H7 (cell line): Measurements from ENCODE around the gene TEX29. TPM values are rescaled to one million over a fixed set of nuclear protein-coding genes. Genes with fewer than 3 reads are reported as not detected.
A peak's percentile ranks its signal among the peaks of the same experiment; 100 is the strongest.

Experiments used
- DNase-seq: peaks from one replicate; pipeline ENCODE4 v3.0.0; 2012
- H3K27me3 ChIP-seq: 2 replicates; pipeline ENCODE4 v1.6.0; 2011; ENCODE audit warnings: mild to moderate bottlenecking, low read length; ENCODE audit not compliant: control insufficient read depth, insufficient read depth
- H3K36me3 ChIP-seq: replicated peaks from 2 replicates; pipeline ENCODE4 v1.5.1; 2011; ENCODE audit warnings: low read length; ENCODE audit not compliant: control insufficient read depth, insufficient read depth
- H3K4me3 ChIP-seq: 2 replicates; pipeline ENCODE4 v1.5.1; 2011; ENCODE audit warnings: low read depth, mild to moderate bottlenecking, control low read depth, low read length, moderate library complexity; ENCODE audit not compliant: insufficient read depth
- total RNA-seq: library from RNA; depleted of rRNA; stranded (reverse); fragments of >200 nt; shearing (Covaris generic); gene quantifications from 2 replicates; pipeline ENCODE4 v1.2.3, GENCODE V29; 2014

TEX29 gene
- total RNA-seq, 1 experiment from 2014 or later: not detected

DNA sequence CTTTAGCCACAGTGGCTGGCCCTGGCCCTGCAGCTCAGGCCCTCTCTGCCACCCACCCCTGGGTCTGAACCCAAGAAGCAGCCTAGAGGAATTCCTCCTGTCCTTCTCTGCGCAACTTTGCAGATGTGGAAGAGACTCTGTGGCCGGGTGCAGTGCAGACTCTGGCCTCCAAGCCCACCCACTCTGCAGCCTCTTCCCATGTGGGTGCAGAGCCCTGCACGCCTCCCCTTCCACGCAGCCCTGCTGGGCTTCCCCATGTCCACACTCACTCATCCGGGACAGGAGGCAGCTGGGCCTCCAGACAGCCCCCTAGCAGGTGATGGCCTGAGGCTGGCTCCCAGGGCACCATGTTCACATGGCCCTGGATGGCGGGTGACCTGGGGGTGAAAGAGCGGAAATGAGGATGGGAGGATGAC lies 2.5 kb downstream of the TEX29 start:
- H3K36me3 ChIP-seq: no peaks in the 10 kb centered on the region
- no peak overlapping the region for H3K4me3 ChIP-seq
- no peaks in the 10 kb centered on the region for H3K27me3 ChIP-seq
- peak; percentile 39 for DNase-seq

DNA sequence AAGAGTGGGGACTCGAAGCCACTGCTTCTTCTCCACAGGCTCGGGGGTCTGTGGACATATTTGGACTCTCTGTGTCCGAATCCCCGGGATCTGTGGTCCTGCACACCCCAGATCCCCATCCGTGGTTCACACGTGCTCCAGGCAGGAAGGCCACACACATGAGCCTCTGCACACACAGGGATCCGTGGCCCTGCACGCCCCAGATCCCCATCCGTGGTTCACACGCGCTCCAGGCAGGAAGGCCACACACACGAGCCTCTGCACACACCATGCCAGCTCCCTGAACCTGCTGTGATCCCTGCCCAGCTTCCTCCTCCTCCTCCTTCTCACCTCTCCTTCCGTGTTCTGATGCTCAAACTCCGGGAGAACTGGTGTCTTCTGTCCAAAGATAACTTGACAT lies 3.1 kb downstream of the TEX29 start:
- Histone ChIP-seq H3K36me3 (no peaks in the 10 kb centered on the region), H3K27me3 (no peaks in the 10 kb centered on the region), H3K4me3 (no peak overlapping the region)
- peak; percentile 19 for DNase-seq

DNA sequence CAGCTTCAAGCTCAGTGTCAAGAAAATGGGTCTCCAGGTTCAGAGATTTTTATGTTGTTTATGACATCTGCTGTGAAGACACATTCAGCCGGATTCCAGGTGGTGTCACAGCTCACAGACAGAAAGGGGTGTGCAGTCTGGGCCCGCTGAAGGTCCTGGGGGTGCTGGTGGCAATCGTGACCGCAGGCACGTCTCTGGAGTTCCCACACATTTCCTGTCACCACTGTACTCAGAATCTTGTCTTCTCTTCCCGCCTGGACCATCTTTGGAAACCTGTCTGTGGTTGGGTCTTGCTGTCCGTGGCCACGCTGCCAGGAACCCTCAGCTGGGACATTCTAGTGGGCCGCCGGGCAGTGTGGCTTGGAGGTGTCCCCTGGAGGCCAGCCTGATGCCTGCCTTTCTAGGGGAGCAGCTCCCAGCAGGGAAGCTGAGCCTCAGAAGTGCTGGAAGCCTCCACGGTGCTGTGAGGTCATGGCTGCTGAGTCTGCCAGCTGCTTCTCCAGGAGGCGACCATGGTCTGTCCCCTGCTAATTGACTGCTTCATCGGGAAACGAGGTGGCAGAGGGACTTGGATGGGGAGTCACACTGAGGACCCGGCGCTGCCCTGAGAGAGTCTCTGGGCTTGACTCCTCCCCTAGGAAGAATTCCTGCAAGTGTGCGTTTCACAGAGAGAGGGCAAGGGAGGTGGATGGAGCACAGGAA lies 3.7 kb downstream of the TEX29 start:
- Histone ChIP-seq H3K27me3 (no peaks in the 10 kb centered on the region), H3K36me3 (no peaks in the 10 kb centered on the region), H3K4me3 (no peak overlapping the region)
- peak; percentile 56 for DNase-seq

DNA sequence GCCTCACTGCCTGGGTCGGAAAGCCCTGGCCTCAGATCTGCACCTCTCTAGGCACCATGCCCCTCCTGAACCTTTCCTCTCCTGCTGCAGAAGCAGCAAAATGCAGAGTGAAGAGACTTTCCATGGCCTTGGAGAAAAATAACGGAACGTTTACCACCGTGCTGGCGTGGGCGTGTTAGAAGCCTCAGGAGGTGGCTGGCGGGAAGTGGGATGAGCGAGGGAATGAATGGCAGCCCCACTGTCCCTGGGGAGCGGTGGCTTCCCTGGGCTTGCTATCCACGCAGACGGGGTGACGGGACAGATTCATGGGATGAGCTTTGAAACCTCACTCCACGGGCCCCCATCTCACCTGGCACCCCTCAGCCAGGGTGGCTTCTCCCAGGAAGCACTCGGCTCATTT lies 4.3 kb downstream of the TEX29 start:
- Histone ChIP-seq H3K27me3 (no peaks in the 10 kb centered on the region), H3K4me3 (no peak overlapping the region), H3K36me3 (no peaks in the 10 kb centered on the region)
- DNase-seq: no peak

DNA sequence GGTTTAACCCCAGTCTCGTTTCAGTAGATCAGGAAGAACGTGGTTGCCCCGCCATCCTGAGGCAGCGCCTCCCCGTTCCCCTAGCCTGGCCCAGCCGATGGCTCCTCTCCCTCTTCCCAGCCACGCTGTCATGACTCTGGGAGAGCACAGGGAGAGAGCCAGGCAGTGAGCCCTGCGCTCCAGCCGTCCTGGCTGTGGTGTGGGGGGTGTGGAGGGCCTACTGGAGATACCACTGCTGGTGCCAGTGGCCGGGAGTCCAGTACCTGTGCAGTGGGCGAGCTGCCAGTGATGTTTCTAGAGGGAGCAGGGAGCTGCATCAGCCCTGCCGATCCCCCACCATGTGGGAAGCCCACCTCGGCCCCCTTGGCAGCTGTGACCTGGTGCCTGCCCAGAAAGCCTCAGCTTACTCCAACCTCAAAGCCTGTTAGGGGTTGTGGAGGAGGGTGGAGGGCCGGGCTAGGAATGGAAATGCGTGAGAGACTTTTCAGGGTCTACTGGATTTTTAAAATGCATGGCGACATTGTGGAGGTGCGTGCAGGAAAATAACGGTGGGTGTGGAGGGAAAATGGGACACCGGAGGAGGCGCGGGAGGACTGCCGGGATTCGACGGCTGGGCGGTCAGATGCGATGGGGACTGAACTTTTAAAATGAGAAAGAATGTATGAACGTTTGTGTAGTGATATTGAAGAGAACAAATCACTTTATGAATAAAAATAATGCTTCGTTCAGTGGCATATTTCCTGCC lies 4.9 kb downstream of the TEX29 start:
- Histone ChIP-seq H3K4me3 (no peak overlapping the region), H3K27me3 (no peaks in the 10 kb centered on the region), H3K36me3 (no peaks in the 10 kb centered on the region)
- DNase-seq: peak; percentile 47

DNA sequence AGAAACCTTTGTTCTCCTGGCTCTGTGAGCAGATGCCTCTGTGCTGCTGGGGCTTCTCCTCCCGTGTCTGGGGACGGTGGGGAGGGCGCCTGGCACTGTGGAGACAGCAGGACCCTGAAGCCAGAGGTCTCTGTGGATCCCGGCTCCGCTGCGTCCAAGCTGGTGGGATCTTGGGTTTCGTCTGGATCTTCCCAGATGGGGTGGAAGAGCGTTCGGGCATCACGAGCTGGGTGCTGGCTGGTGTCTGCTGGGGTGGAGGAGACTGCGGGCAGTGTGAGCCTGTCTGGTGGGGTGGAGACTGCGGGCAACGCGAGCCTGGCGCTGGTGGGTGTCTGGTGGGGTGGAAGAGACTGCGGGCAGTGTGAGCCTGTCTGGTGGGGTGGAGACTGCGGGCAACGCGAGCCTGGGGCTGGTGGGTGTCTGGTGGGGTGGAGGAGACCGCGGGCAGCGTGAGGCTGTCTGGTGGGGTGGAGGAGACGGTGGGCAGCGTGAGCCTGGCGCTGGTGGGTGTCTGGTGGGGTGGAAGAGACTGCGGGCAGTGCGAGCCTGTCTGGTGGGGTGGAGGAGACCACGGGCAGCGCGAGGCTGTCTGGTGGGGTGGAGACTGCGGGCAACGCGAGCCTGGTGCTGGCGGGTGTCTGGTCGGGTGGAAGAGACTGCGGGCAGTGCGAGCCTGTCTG lies 5.6 kb downstream of the TEX29 start:
- no peak overlapping the region for H3K4me3 ChIP-seq
- DNase-seq: no peak
- no peaks in the 10 kb centered on the region for H3K36me3 ChIP-seq
- no peaks in the 10 kb centered on the region for H3K27me3 ChIP-seq

DNA sequence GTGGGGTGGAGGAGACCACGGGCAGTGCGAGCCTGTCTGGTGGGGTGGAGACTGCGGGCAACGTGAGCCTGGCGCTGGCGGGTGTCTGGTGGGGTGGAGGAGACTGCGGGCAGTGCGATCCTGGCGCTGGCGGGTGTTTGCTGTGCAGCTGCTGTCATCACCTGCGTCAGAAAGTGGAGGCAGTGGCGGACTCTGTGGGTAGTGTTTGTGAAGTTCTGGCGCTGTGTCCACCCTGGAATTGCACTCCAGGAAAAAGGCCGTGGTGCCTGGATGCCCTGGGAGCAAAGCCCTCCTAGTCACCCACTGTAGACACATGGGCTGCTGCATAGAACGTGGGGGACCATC lies 6.2 kb downstream of the TEX29 start:
- no peak for DNase-seq

DNA sequence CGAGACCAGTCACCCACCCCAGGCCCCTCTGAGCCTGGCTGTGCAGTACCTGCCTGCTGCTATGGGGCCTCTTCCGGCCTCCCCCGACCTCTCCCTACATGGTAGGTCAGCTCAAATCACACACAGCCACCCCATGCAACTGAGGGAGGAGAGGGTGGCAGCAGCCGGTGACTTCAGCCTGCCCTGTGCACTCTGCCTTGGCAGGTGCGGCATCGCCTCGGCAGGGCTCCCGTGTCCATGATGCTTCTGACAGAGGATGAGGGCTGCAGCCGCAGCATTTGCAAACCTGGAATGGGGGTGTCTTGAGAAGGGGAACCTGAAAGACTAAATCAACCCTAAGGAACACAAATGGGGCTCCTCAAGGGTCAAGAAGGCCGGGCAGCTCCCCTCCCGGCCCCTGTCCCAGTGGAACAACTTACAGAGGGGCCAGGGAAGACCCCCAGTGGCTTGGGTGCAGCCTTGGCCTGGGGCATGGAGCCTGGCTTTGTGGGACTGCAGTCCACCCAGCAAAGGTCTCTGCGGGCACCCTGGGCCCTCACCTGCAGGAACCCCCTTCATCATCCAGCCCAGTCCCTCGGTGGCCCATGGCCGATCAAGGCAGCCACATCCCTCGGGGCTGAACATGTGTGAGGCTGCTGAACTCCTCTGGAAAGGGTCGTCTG lies 6.7 kb downstream of the TEX29 start:
- H3K36me3 ChIP-seq: no peaks in the 10 kb centered on the region
- no peaks in the 10 kb centered on the region for H3K27me3 ChIP-seq
- H3K4me3 ChIP-seq: no peak overlapping the region
- peak; percentile 49 for DNase-seq

More for the DNA sequence above, 6.2 kb downstream of the TEX29 start:
- Histone ChIP-seq H3K4me3 (no peak overlapping the region), H3K27me3 (no peaks in the 10 kb centered on the region), H3K36me3 (no peaks in the 10 kb centered on the region)

DNA sequence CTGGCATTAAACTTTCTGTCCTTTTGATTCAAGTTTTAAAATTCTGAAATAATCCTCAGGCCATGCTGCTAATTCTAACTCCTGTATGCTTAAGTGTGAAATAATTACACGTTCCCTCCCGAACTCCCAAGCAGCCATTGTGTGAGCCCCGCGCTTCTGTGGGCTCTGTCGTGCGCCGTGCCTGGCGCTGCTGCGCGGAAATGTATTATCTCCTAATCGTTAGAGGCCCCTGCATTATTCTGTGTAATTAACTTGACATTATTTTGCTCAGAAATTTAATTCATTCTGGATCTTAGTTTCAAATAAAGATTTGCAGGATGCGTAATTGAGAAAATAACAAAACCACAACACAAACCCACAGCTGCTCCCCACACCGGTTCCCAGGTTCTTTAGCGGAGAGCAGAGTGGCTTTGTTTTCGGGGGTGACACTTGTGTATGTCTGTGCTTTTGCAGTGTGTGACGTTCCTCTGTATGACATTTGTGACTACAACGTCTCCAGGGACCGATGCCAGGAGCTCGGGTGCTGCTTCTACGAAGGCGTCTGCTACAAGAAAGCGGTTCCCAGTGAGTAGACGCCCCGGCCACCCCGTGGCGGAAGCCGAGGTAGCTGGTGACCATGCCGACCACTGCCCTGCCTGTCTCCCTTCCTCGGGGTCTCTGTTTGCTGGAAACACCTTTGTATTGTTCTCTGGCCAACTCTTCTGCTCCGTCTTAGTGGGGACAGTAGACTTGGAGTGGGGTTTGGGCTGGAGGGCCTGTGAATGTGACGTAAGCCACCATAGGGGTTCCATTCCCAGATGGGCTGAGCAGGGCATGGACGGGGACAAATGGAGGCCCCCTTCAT lies 7.5 kb downstream of the TEX29 start:
- H3K36me3 ChIP-seq: no peaks in the 10 kb centered on the region
- H3K27me3 ChIP-seq: no peaks in the 10 kb centered on the region
- no peak overlapping the region for H3K4me3 ChIP-seq
- DNase-seq: peak; percentile 43

DNA sequence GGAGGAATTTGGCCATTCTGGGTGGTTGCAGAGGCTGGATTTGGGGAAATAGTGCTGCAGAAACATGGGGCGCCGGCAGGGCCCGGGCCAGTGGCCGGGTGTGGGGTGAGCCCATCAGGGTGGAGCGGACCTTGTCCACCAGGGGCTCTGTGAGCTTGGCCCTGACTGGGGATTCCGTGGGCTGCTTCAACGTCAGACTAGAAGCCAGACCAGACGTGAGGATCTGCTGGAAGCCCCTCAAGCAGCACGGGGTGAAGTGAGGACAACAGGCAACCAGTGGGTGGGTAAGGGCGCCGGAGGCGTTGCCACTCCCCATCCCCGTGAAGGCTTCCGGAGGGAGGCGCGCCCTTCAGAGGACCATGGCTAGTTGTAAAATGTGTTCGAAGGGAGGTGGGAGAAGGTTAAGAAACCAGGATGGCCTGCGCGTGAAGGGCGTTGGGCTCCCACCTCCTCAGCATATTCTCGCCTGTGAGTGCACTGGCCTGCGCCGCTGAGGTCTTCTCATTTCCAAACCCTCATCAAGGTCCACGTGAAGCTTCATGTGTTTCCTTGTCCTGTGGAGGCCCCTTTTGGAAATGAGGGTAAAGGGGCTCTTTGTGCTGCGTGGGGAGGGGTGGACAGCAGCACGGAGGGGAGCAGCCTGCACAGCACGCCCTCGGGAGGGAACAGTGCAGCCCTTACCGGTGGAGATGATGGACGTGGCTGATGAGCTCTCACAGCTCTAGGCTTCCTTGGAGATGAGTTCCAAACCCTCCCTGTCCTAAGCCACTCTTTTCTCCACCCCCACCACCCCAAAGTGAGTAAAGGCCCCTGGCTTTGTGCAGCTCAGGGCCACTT lies 8.3 kb downstream of the TEX29 start:
- Histone ChIP-seq H3K27me3 (no peaks in the 10 kb centered on the region), H3K36me3 (no peaks in the 10 kb centered on the region), H3K4me3 (no peak overlapping the region)
- DNase-seq: peak; percentile 60

DNA sequence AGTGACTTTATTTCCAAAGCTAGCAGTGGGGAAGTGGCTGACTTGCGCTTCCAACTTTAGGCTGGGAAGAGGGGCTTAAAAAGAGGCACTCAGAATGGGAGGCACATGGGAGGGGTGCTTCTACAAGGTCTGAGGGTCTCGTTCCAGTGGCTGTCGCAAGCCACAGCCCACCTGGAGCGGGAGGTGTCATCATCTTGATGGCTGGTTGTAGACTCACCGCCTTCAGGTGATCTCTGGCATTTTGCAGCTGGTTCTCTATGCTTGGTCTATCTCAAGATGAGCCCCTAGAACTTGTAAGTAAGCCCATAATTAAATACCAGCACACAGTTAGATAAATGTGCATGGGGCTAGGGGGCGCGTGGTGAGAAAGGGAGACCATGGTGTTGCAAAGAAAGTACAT lies 9.2 kb downstream of the TEX29 start:
- no peak for DNase-seq
- Histone ChIP-seq H3K27me3 (no peaks in the 10 kb centered on the region), H3K36me3 (no peaks in the 10 kb centered on the region), H3K4me3 (no peak overlapping the region)

DNA sequence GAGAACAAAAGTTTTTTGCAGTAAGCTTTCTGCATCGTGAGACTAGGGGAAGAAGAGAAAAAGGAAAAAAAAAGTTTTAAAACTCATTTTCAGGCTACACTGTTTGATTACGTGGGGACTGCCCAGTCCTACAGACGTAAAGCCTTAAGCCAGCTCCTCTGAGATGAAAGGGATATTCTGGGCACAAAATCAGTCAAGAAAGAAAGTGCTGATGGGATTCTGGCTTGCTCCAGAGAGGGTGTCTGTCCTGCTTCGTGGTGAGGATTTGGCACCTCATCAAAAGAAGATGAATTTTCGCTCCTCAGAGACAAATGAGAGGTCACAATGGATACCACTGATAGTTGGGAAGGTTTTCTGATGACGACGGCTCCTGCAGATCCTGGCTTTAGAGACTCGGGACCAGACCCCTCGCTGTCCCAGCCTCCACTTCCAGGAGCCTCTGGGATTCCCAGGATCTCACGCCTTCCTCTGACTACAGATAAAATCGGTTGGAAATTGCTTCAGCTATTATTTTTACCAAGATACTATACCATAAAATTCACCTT lies 9.7 kb downstream of the TEX29 start:
- DNase-seq: peak; percentile 17
- H3K27me3 ChIP-seq: no peaks in the 10 kb centered on the region
- no peak overlapping the region for H3K4me3 ChIP-seq
- H3K36me3 ChIP-seq: no peaks in the 10 kb centered on the region

DNA sequence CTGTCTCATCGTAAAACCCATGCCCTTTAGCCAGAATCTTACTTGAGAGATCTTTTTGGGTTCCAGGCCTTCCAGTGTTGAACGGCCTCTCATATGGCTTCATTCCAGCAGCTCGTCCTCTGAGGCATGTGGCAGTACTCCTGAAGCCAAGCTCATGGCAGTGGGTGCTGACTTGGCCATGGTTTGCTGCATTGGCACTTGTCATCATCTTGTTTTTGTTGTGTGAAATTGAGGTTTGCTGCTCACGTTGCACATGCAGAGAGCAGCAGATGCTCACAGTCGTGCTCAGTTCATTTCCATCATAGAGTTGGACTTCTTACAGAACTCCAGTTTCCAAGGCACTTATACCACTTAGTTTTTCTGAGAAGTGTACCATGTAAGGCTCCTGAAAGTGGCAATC lies 14.9 kb downstream of the TEX29 start:
- no peaks in the 10 kb centered on the region for H3K36me3 ChIP-seq
- DNase-seq: no peak
- no peaks in the 10 kb centered on the region for H3K27me3 ChIP-seq
- H3K4me3 ChIP-seq: no peak overlapping the region
